Measurements from ENCODE around the gene RBMS1. TPM values are rescaled to one million over a fixed set of nuclear protein-coding genes. Genes with fewer than 3 reads are reported as not detected.

Gene RBMS1
- total and polyA plus RNA-seq, 4 donors = 7.9 to 23.5 (median 15.5) TPM

GRCh38 chr2:160371251-160372009, 122.2 kb downstream of the RBMS1 start:
- no peaks in the 10 kb centered on the region for H3K36me3 ChIP-seq (ENCODE audit: control insufficient read depth in 4 of 4, insufficient read depth in 3 of 4, low read depth in 1 of 4, low read length in 3 of 4)
- 73% methylated on average over 8 of the region's 8 CpGs for WGBS
- H3K27ac ChIP-seq (ENCODE audit: low read depth in 1 of 2, low read length in 2 of 2) = peak overlapping the region in 1 of 2 donors; percentile 56
- no peak for DNase-seq (ENCODE audit: low spot score)
- no peak overlapping the region for H3K9ac ChIP-seq (ENCODE audit: low read depth in 1 of 2, low read length in 2 of 2)
- H3K4me3 ChIP-seq (ENCODE audit: low read depth in 1 of 3, low read length in 3 of 3) = no peak overlapping the region
- H3K9me3 ChIP-seq (ENCODE audit: control insufficient read depth in 4 of 4, low read length in 3 of 4) = no peaks in the 10 kb centered on the region
- H3K4me1 ChIP-seq (ENCODE audit: control insufficient read depth in 4 of 4, insufficient read depth in 4 of 4, low read length in 3 of 4) = peaks cover 0 to 14% (median 9%) of the 10 kb centered on the region in 4 donors
- peak in 1 of 2 donors; percentile 46 for TF ChIP-seq GABPA (IDR thresholded peaks at IDR 0.05 in 1 of 2, conservative IDR thresholded peaks at IDR 0.05 in 1 of 2)
- no peak for TF ChIP-seq SP1 (IDR thresholded peaks at IDR 0.05)
- no peak for TF ChIP-seq FOXA2 (IDR thresholded peaks at IDR 0.05)
- TF ChIP-seq, protein P1, sequence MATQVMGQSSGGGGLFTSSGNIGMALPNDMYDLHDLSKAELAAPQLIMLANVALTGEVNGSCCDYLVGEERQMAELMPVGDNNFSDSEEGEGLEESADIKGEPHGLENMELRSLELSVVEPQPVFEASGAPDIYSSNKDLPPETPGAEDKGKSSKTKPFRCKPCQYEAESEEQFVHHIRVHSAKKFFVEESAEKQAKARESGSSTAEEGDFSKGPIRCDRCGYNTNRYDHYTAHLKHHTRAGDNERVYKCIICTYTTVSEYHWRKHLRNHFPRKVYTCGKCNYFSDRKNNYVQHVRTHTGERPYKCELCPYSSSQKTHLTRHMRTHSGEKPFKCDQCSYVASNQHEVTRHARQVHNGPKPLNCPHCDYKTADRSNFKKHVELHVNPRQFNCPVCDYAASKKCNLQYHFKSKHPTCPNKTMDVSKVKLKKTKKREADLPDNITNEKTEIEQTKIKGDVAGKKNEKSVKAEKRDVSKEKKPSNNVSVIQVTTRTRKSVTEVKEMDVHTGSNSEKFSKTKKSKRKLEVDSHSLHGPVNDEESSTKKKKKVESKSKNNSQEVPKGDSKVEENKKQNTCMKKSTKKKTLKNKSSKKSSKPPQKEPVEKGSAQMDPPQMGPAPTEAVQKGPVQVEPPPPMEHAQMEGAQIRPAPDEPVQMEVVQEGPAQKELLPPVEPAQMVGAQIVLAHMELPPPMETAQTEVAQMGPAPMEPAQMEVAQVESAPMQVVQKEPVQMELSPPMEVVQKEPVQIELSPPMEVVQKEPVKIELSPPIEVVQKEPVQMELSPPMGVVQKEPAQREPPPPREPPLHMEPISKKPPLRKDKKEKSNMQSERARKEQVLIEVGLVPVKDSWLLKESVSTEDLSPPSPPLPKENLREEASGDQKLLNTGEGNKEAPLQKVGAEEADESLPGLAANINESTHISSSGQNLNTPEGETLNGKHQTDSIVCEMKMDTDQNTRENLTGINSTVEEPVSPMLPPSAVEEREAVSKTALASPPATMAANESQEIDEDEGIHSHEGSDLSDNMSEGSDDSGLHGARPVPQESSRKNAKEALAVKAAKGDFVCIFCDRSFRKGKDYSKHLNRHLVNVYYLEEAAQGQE (IDR thresholded peaks at IDR 0.05) = peak; percentile 85
- TF ChIP-seq HNF4A (conservative IDR thresholded peaks at IDR 0.05) = no peak
- H3K27me3 ChIP-seq (ENCODE audit: control insufficient read depth in 4 of 4, insufficient read depth in 4 of 4, low read length in 3 of 4) = no peaks in the 10 kb centered on the region

- Histone ChIP-seq H3K4me1 (ENCODE audit: control insufficient read depth in 4 of 4, insufficient read depth in 4 of 4, low read length in 3 of 4) (peaks cover 0 to 6% (median 3%) of the 10 kb centered on the region in 4 donors), H3K27me3 (ENCODE audit: control insufficient read depth in 4 of 4, insufficient read depth in 4 of 4, low read length in 3 of 4) (no peaks in the 10 kb centered on the region), H3K9ac (ENCODE audit: low read depth in 1 of 2, low read length in 2 of 2) (no peak overlapping the region), H3K36me3 (ENCODE audit: control insufficient read depth in 4 of 4, insufficient read depth in 3 of 4, low read depth in 1 of 4, low read length in 3 of 4) (no peaks in the 10 kb centered on the region), H3K27ac (ENCODE audit: low read depth in 1 of 2, low read length in 2 of 2) (no peak overlapping the region), H3K9me3 (ENCODE audit: control insufficient read depth in 4 of 4, low read length in 3 of 4) (no peaks in the 10 kb centered on the region), H3K4me3 (ENCODE audit: low read depth in 1 of 3, low read length in 3 of 3) (no peak overlapping the region)
- DNase-seq (ENCODE audit: low spot score) = no peak
- TF ChIP-seq RXRA (IDR thresholded peaks at IDR 0.05) (no peak), FOXA2 (IDR thresholded peaks at IDR 0.05) (no peak), RAD21 (IDR thresholded peaks at IDR 0.05) (no peak), NR2F2 (IDR thresholded peaks at IDR 0.05) (no peak), GABPA (IDR thresholded peaks at IDR 0.05 in 1 of 2, conservative IDR thresholded peaks at IDR 0.05 in 1 of 2) (no peak), JUND (IDR thresholded peaks at IDR 0.05) (no peak), ATF3 (IDR thresholded peaks at IDR 0.05) (no peak), EGR1 (IDR thresholded peaks at IDR 0.05; ENCODE audit: low read depth in 2 of 2) (no peak), HNF4G (IDR thresholded peaks at IDR 0.05) (no peak), YY1 (IDR thresholded peaks at IDR 0.05) (no peak), HNF4A (conservative IDR thresholded peaks at IDR 0.05) (no peak), SP1 (IDR thresholded peaks at IDR 0.05) (no peak), ZBTB33 (IDR thresholded peaks at IDR 0.05) (no peak), TAF1 (conservative IDR thresholded peaks at IDR 0.05) (no peak), FOXA1 (IDR thresholded peaks at IDR 0.05) (no peak)
- TF ChIP-seq, protein P2, sequence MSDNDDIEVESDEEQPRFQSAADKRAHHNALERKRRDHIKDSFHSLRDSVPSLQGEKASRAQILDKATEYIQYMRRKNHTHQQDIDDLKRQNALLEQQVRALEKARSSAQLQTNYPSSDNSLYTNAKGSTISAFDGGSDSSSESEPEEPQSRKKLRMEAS (IDR thresholded peaks at IDR 0.05) = no peak
- TF ChIP-seq, protein P3, sequence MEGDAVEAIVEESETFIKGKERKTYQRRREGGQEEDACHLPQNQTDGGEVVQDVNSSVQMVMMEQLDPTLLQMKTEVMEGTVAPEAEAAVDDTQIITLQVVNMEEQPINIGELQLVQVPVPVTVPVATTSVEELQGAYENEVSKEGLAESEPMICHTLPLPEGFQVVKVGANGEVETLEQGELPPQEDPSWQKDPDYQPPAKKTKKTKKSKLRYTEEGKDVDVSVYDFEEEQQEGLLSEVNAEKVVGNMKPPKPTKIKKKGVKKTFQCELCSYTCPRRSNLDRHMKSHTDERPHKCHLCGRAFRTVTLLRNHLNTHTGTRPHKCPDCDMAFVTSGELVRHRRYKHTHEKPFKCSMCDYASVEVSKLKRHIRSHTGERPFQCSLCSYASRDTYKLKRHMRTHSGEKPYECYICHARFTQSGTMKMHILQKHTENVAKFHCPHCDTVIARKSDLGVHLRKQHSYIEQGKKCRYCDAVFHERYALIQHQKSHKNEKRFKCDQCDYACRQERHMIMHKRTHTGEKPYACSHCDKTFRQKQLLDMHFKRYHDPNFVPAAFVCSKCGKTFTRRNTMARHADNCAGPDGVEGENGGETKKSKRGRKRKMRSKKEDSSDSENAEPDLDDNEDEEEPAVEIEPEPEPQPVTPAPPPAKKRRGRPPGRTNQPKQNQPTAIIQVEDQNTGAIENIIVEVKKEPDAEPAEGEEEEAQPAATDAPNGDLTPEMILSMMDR (IDR thresholded peaks at IDR 0.05; ENCODE audit: low read depth, low read length, missing input control) = no peak
- TF ChIP-seq, protein P1 (IDR thresholded peaks at IDR 0.05) = no peak
- 88% methylated on average over 7 of the region's 7 CpGs for WGBS
Observed at GRCh38 chr2:160368988-160369930, 124.3 kb downstream of the RBMS1 start.
